Measurements from ENCODE around the gene AKAP13.
"Not testable (repeated sequence)": the region's sequence is repeated elsewhere in the genome, so short reads cannot be mapped to it uniquely, and the experiment has no call there.

The AKAP13 gene

GRCh38 chr15:85487796-85488195 lies 107.4 kb downstream of the AKAP13 start:
- DNase-seq, result not testable (repeated sequence)

- DNase-seq, result no peak
These were observed 108.6 kb downstream of the AKAP13 start for GRCh38 chr15:85488997-85489396.

DNA sequence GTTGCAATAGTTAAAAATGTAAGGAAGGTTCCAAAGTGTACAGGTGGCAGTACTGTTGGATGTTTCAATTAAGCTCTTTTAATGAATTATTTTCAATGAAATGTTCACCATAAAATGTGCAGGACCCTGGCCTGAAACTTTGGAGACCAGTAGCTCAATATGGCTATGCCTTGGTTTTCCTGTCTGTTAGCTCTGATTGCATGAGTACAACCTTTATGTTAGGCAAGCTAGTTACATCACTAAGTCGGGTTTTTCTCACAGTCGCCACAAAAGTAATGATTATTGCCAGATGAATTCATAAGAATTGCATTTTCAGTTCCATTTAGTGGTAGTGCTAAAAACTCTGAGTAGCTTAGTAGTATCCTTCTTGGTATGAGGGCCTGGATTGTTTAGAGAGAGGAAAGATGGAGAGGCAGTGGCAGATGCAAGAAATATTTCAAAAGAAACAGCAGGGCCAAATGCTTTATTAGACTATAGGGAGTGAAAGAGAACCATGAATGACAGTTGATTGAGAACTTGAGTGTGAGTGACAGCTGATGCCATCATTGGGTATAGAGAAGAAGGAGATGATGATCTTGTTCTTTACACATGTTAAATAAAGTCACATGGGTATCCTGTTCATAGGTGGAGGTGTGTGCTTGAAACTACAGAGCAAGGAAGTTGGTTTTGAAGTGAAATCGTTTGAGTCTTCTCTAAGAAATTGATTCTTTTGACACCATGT lies 109.5 kb downstream of the AKAP13 start:
- DNase-seq, result no peak

DNA sequence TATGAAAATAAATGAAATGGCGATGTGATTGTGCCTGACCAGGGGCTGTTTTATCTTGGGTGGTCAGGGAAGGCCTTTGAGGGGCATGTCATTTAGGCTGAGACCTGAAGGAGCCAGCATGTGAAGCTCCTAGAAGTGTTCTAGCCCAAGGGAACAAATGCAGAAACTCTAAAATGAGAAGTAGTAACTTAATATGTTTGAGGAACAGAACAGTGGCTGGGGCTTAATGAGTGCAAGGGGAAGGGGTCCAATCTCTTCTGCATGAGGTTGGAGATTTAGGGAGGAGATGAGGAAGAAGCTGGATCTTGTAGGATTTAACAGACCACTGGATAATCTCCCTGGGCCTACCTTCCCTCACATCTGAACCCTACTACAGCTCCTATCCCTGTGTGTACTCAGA lies 110.5 kb downstream of the AKAP13 start:
- no peak for DNase-seq

DNA sequence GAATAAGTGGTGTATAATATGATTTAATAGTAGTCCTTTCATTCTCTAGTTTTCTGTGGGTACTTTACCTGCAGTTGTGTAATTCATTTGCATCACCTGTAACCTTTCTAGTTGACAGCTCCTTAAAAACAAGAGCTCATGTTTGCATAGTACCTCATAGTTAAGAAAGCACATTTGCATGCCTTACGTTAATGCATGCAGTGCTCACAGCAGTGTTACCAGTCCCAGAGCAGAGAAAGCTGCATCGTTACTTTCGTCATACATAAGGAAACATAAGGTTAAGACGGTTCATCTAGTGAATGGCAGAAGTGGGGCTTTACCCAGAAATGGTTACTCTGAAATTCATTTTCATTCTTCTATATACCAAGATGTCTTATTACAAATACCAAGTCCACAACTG lies 111.3 kb downstream of the AKAP13 start:
- no peak for DNase-seq

DNA sequence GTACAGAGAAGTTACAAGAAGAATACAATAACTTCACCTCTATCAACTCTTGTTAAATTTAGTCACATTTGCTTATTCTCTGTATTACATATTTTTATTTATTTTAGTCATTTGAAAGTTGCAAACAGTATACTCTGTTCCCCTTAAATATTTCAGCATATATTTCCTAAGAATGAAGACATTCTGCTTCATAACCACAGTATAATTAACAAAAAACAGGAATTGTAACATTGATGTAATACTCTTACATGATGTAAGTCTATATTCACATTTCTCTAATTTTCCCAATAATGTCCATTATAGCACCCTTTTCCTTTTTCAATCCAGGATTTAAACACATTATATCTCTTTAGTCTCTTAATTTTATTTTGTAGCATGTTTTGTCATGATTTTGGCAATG lies 112.0 kb downstream of the AKAP13 start:
- DNase-seq, result no peak

GRCh38 chr15:85493260-85493659 lies 112.9 kb downstream of the AKAP13 start:
- DNase-seq, result no peak

- DNase-seq, result no peak
These were observed 113.8 kb downstream of the AKAP13 start for GRCh38 chr15:85494048-85494777.

GRCh38 chr15:85495096-85495495 lies 114.7 kb downstream of the AKAP13 start:
- DNase-seq, result no peak

GRCh38 chr15:85495544-85495943 lies 115.1 kb downstream of the AKAP13 start:
- no peak for DNase-seq

GRCh38 chr15:85496151-85496550 lies 115.7 kb downstream of the AKAP13 start:
- no peak for DNase-seq

DNA sequence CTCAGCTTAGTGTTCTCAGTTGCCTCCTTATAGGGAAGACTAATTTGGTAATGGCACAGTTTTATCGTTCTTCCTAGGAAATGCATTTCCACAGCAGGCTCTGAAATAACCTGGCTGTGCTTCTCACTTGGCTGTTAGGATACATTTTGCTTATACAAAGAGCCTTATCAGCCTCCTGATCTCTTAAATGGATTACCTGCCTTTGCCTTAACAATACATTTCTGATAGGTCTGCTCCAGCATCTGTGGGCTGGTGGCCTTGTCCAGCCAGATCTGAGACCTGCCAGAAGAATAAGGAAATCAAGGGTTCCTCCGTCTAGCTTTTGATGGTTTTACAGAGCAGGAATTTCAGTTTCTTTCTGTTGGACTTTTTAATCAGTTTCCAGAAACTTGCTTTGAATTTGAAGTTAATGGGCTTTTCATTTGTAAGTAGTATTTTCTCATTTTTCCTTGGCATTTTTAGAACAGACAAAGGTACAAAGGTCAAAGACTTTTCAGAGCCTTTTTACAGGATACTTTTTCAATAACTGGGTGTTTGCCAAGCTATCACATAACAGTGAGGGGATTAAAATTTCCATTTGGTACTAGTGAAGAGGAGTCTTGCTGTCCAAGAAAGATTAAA lies 116.3 kb downstream of the AKAP13 start:
- no peak for DNase-seq

DNA sequence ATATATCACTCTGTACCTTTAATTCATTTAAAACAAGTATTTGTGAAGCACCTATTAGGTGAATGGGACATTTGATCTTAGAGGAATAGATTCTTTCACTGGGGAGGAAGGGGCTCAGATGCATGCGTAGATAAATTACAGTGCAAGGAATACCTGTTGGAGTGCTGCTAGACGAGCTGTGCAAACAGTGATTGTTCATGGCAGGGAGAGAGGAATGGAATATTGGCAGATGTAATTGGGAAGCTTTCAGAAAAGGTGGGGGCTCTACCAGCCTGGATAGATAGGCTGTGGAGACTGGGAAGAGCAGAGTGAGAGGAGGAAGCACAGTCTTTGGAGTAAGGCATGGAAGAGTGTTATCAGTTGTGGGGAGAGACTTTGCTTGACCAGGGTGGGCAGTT lies 116.8 kb downstream of the AKAP13 start:
- no peak for DNase-seq

DNA sequence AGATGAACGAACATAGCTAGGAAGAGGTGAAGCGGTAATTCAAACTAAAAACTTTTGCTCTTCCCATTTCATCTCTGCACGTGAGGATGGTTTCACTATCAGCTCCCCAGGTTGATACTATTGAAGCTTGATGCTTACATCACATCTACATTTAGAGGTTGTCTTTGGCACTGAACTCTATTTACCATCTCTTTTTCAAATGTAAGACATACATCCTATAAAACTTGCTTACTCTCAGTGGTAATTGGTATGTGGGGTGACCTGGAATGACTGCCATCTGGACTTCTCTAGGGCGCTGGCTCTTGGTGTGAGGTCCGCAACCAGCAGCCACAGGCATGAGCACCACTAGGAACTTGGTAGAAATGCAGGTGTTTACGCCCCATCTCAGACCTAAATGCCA lies 118.1 kb downstream of the AKAP13 start:
- DNase-seq, result no peak

DNA sequence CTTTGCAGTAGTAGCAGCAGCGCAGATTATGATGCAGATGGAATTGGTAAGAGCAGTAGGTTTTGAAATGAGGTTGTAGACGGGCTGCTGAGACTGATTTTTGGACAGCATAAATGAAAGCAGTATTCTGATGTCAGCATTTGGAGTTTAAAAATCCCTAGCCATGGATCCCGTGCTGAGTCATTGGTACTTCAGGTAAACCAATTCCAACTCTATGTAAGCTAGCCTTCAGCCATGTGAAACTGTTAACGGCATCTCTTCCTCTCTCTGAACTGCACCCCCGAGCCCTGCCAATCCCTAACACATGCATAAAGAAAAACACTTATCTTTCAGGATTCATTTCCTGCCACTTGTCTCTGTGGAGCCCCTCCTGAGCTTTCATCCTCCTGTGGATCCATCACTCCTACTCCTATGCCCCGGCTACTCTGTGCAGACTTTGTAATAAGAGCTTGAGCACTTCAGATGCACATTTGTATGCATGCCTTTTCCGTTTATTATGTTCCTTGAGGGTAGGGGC lies 119.0 kb downstream of the AKAP13 start:
- no peak for DNase-seq

DNA sequence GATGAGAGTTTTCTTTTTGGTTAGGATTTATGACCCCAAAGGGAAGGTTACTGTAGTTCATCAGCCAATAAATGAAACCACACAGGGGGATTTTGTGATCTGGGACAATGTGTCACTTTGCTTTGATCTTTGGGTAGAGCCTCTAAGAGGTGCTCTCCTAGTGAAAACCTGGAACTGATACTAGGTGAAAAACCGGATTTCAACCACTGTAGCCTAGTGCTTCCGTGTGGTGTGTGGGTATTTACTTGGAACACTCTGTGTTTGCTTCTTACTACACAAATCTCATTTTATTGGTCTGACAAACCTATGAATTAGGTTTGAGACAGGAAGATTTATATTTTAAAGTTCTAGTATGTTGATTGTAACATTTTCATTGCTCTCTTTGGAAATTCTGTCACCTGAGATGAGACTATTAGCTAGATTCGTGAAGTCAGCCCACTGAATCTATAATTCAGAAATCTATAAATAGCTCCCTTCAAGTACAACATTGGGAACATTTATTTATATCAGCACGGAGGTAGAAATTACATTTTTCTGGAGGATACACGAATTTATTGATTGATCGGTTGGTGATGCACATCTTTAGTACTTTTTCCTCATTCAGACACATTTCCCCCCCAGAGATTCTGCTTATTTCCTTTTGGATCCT lies 119.8 kb downstream of the AKAP13 start:
- no peak for DNase-seq

GRCh38 chr15:85500729-85501128 lies 120.3 kb downstream of the AKAP13 start:
- DNase-seq, result no peak

GRCh38 chr15:85501574-85501973 lies 121.2 kb downstream of the AKAP13 start:
- no peak for DNase-seq

- no peak for DNase-seq
These were observed 122.9 kb downstream of the AKAP13 start for GRCh38 chr15:85503151-85503799.

DNA sequence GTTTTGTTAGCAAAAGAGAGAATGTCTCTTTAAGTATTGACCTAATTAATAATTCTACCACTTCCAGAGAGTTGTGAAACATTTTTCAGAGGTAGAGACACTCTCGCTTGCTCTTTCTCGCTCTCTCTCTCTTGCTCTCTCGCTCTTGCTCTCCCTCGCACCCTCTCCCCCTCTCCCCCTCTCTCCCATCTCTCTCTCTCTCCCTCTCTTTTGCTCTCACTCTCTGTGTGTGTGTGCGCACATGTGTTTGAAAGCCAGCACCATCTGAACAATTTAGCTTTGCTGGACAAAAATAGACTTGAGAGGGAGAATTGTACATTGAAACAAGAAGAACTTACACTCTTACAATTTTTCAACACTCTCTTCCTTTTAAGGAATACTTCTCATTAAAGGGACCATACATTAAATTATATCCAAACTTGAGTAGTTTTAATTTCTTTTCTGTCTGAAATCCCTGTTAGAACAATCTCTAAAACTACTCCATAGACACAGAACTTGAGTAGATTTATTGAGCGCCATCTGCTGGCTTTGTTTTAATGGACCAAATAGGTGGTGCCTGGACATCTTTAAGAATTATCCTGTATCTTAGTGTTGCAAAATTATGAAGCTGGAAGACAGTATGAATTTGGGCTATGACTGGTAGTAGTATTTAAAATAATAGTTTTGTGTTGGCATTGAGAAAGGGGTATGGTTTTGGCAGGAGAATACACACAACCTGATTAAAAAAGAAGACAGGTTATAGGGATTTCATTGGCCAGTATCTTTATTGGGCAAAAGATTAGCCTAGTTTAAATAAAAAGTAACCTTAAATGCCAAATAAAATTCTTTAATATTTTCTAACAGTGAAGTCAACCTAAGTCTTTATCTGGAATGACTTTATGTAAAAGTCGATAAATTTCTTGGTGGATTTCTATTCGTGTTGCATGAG lies 124.6 kb downstream of the AKAP13 start:
- peak; percentile 5 for DNase-seq

GRCh38 chr15:85507114-85507513 lies 126.7 kb downstream of the AKAP13 start:
- no peak for DNase-seq

DNA sequence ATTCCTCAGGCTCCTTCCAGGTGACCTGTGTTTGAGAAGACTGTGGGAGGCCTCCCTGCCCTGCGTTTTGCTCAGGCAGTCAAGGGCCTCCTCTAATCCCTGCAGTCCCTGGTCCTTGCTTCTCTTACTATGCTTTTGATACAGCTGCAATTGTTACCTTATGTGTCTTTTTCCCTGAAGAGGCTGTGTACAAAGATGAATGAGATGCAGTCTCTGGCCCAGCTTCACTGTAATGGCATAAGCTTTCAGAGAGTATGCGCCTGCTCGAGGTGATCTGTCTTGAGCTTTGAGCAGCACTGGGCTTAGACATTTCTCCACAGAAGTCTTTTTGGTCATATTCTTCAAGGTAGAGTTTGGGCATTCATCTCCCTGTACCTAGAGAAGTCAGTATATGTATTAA lies 129.6 kb downstream of the AKAP13 start:
- no peak for DNase-seq
